GM21423 (cell line): ENCODE measurements around the gene TIPIN.
"Not testable (repeated sequence)": the region's sequence is repeated elsewhere in the genome, so short reads cannot be mapped to it uniquely, and the experiment has no call there.

ENCODE experiments used
- ATAC-seq: cut with Tn5 transposase; IDR thresholded peaks from one replicate; pipeline ENCODE4 v1.9.1; 2021; ENCODE audit warnings: mild to moderate bottlenecking, moderate library complexity; ENCODE audit not compliant: unreplicated experiment

The TIPIN gene

GRCh38 chr15:66304425-66304824, 52.1 kb downstream of the TIPIN start:
- ATAC-seq: not testable (repeated sequence)

DNA sequence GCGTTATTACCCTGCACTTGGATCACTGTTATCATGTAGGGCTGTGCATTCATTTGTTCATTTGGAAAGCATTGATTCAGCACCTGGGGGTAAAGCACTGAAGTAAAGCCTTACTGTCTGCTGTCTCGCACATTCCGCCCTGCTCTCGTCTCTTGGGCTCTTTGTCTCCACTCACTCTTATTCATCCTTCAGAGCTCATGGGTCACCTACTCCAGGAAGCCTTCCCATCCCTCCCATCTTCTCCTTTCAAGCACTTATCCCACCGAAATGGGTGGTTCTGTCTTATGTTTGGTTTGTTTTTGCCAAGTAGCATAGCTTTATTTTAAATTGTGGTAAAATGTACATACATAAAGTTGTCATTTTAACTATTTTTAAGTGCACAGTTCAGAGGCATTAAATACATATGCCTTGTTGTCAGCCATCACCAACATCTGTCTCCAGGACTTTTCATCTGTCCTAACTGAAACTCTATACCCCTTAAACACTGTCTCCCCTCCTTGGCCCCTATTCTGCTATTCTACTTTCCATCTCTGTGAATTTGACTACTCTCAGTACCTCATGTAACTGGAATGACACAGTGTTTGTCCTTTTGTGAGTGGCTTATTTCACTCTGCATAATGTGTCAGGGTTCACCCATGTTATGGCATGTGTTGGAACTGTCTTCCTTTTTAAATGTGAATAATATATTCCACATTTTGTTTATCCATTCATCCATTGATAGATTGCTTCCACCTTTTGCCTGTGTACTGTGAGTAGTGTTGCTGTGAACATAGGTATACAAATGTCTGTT, 53.8 kb downstream of the TIPIN start:
- no peak for ATAC-seq

- no peak for ATAC-seq
Measured at GRCh38 chr15:66298803-66299251, 57.7 kb downstream of the TIPIN start.

GRCh38 chr15:66296186-66296585, 60.3 kb downstream of the TIPIN start:
- ATAC-seq: no peak

- no peak for ATAC-seq
Measured at GRCh38 chr15:66294932-66295235, 61.6 kb downstream of the TIPIN start.

DNA sequence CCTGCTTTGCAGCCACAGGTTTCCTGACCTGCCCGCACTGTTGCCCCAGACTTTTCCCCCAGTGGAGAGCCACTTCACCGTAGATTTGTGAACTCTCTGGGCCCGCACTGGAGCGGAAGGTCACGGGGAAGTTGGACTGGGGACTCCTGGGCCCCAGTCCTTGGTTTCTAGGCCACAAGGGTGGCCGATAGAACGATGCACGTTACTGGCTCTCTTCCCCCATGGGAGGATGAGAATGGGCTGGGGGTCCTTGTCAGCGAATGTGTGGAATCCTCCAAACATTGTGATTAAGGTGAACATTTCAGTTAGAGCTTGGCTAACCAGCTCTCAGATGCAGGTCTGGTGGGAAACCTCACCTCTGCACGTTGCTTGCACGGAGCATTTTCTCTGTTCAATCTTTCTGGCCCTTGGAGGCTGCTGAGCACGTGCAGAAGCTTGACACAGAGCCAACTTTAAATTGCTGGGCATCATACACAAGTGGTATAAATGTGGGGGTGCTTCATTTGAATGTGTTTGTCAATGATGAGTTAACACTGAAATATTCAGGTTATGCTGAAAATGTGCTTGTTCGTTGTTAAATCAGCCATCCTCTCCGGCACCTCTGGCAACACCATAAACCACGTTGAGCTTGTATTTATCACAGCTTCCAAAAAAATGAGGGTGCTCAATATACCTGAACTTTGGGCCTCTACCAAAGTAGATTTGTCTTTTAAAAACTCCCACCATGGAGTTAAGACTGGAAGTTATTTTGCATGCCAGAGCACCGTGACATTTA, 62.1 kb downstream of the TIPIN start:
- peak; percentile 17 for ATAC-seq

- ATAC-seq: peak; percentile 61
Measured at GRCh38 chr15:66293419-66294156, 62.9 kb downstream of the TIPIN start, which contains the start of gene DIS3L. TSS of gene DIS3L (plus strand) at chr15:66293568. CDS start at chr15:66293597, 29 bp downstream.

DNA sequence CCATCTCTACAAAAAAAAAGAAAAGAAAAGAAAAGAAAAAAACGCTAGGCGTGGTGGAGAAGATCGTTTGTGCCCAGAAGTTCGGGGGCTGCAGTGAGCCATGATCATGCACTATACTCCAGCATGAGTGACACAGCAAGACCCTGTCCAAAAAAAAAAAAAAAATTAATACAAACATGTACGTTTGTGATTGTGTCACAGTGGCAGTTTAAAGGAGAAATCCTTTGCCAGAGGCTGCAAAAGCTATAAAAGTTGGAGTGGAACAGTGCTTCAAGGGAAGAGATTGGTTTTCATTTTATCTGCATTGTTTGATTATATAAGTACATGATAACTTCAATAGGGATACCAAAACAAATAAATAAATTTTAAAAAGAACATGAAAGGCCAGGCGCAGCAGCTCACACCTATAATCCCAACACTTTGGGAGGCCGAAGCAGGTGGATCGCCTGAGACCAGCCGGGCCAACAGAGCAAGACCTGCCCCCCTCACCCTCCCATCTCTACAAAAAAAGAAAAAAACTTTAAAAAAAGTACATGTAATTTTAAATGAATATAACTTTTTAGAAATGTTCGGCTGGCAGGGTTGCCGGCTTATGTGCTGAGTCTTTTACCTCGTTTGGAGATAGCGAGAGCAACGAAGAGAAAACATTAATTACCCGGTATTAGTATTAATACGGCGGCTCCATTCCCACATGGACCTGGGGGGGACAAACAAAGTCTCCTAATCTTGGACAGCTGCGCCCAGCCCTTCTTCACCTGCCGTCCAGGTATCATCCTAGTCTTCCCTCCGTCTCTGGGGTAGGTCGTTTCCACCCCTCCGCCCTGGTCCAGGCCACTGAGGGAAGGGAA, 63.7 kb downstream of the TIPIN start:
- ATAC-seq: no peak

DNA sequence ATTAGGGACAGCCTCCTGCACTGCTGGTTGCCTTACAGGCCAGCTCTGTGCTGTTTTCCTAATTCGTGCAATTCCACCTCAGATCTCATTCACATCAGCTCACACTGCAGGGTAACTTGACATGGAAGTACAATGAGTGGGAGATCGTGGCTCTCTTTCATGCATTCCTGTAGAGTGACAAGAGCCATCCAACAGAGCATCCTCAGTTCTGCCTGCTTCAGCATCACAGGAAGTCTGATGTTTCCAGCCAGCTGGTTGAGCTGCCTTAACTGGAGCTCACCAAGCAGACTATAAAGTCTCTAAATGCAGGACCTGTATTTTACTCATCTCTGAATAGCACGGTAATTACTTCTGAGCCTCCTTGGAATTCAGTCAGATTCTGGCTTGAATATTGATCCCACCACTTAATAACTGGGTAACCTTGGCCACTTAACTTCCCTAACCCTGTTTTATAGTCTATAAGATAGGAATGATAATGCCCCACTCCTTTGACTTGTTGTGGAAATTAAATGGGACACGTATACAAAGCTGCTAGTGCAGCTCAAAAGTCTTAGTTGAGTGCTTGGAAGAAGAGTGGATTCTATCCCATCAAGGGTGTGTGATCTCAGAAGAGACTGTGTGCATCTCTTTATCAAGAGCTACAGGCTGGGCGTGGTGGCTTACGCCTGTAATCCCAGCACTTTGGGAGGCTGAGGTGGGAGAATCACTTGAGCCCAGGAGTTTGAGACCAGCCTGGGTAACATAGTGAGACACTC, 64.5 kb downstream of the TIPIN start:
- no peak for ATAC-seq

DNA sequence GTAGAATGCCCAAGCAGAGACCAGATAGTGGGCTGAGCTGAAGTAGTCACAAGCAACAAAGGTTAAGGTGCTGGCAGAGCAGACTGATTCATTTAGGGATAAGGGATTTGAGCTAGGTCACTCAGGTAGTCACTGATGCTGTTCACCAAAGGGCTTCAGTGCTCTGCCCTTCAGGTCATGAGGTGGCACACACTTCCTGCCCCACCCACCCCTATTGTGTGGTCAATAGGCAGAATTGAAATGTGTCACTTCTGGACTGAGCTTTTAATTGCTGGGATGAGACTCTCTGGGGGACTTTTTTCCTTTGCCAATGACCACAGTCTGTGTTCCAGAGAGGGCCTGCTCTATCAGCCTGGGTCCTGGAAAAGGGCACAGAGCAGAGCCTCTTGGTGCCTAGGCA, 66.0 kb downstream of the TIPIN start:
- ATAC-seq: no peak

GRCh38 chr15:66290007-66290406, 66.5 kb downstream of the TIPIN start:
- no peak for ATAC-seq

GRCh38 chr15:66288551-66289185, 67.8 kb downstream of the TIPIN start:
- no peak for ATAC-seq

DNA sequence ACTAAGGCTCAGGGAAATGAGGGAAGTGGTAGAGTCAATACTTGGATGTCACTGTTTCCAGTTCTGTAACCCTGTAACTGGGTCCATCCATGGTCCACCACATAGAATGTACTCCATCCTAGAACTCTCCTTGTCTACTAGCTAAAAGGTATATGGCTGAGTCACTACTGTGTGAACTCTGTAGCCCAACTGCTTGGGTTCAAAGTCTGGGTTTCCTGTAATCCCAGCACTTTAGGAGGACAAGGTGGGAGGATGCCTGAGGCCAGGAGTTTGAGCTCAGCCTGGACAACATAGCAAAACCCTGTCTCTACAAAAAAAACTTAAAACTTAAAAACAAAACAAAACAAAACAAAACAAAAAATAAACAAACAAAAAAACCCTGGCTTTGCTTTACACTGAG, 68.4 kb downstream of the TIPIN start:
- no peak for ATAC-seq

DNA sequence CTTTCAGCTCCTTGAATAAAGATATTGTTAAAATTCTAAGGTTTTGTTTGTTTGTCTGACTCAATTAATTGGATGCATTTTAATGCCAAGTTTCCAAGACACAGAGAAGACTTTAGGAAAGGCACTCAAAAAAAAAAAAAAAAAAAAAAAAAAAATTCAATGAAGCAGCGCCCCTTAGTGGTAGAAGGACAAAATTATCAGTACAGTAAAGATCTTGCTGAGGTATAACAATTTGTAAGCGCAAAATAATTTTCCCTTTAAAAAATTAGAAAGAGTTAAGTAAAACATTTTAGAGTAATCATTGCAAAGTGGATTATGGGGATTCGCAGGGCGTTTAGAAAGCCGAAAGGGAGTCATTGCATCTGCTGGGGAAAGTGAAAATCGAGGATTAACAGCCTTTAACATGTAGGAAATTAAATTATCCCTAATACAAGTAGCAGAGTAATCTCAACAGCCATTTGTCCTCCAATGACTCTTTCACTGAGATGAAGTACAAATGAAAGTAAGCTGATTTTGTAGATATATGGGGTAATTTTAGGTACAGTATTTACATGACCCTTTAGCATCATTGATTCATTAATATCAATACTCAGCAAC, 68.9 kb downstream of the TIPIN start:
- no peak for ATAC-seq
